Transverse colon (tissue), 4 donors: ENCODE measurements around the gene KIF26A. TPM values are rescaled to one million over a fixed set of nuclear protein-coding genes. Genes with fewer than 3 reads are reported as not detected.

Experiments
- DNase-seq: peaks from one replicate; pipeline ENCODE4 v3.0.0-alpha.2; 2019
- H3K27ac ChIP-seq, 4 donors: fragments of 200-600 bp; sonication (generic); 2 replicates each; pipeline ENCODE4 v1.5.1; 2016 to 2018; ENCODE audit warnings: inconsistent platforms in 4 of 4
- H3K27me3 ChIP-seq: fragments of 200-600 bp; sonication (generic); 2 replicates; pipeline ENCODE4 v1.5.1; 2017; ENCODE audit warnings: inconsistent platforms
- H3K36me3 ChIP-seq, 4 donors: fragments of 200-600 bp; sonication (generic); 2 replicates each; pipeline ENCODE4 v1.5.1; 2017 to 2019; ENCODE audit warnings: inconsistent platforms in 4 of 4
- H3K4me1 ChIP-seq, 4 donors: fragments of 200-600 bp; sonication (generic); 2 replicates each; pipeline ENCODE4 v1.5.1; 2017 to 2020; ENCODE audit warnings: inconsistent platforms in 4 of 4
- H3K4me3 ChIP-seq, 4 donors: fragments of 200-600 bp; sonication (generic); 1 replicate in 1 of 4; 2 replicates in 3 of 4; pipeline versions ENCODE4 v1.5.1 to v1.6.1; 2017 to 2019; ENCODE audit warnings: inconsistent platforms in 4 of 4
- H3K9me3 ChIP-seq, 2 donors: fragments of 200-600 bp; sonication (generic); 2 replicates each; pipeline ENCODE4 v1.5.1; 2017 to 2019; ENCODE audit warnings: inconsistent platforms in 2 of 2
- CTCF ChIP-seq, 5 experiments: fragments of 200-600 bp in 3 of 5; fragments of 450-650 bp in 2 of 5; sonication (generic) in 3 of 5; IDR thresholded peaks; 1 replicate in 2 of 5; 2 replicates in 3 of 5; pipeline ENCODE4 v1.5.1; 2016 to 2017; ENCODE audit warnings: antibody characterized with exemption in 5 of 5, inconsistent platforms in 3 of 5, mild to moderate bottlenecking in 2 of 5, moderate library complexity in 1 of 5
- EP300 ChIP-seq: sonication (generic); formaldehyde crosslinking; IDR thresholded peaks from one replicate; pipeline ENCODE4 v1.6.1; 2017; ENCODE audit warnings: antibody characterized with exemption, low read depth
- POLR2A ChIP-seq: fragments of 450-650 bp; IDR thresholded peaks from one replicate; pipeline ENCODE4 v1.6.1; 2016; ENCODE audit warnings: antibody characterized with exemption, mild to moderate bottlenecking, moderate library complexity
- POLR2AphosphoS5 ChIP-seq, 3 donors: sonication (generic); formaldehyde crosslinking; IDR thresholded peaks; one replicate each; pipeline ENCODE4 v1.6.1; 2016; ENCODE audit warnings: antibody characterized with exemption in 3 of 3
- WGBS, 2 donors: methylation state at CpG; one replicate each; pipeline ENCODE4 v1.1.5; 2018; ENCODE audit warnings: low coverage in 1 of 2; 5-methylcytosine and 5-hydroxymethylcytosine counted together
- in situ Hi-C, 4 donors: fragments of 200-750 bp; cut with MboI; loops; one replicate each; pipeline versions ENCODE4 v1.15.0 to v1.15.1; 2017; ENCODE audit warnings: low sequenced_read_pairs in 3 of 4, low pct_ligation_motif_present in 1 of 4, low pct_unique_long_range_greater_than_20kb in 1 of 4
- intact Hi-C: fragments of 100-400 bp; cut with DNase I; formaldehyde crosslinking; loops from one replicate; pipeline ENCODE4 v1.15.1; 2023; ENCODE audit warnings: low total_unique reads
- total RNA-seq, 4 donors: library from RNA; depleted of rRNA; stranded (reverse); fragments of >200 nt; gene quantifications; one replicate each; pipeline ENCODE4 v1.1.0, GENCODE V29; 2016

The KIF26A gene
- total RNA-seq, 4 donors from 2014 or later = 2.2 to 7.8 (median 4.4) TPM

- intact Hi-C loops (loop anchor here (10.0 kb wide), 1 partner anchor 194 kb away; no protein-coding TSS in a partner anchor), in situ Hi-C loops (no loop called here)
- H3K4me1 ChIP-seq = peaks cover 0 to 5% (median 2%) of the 10 kb centered on the region in 4 donors
- no peak overlapping the region for H3K4me3 ChIP-seq
- WGBS, 2 donors = 74% methylated on average over 11 of the region's 19 CpGs; no CpG with 5 or more reads in 1 of the 2 donors
- DNase-seq = no peak
- H3K27ac ChIP-seq = no peak overlapping the region
- no peaks in the 10 kb centered on the region for H3K36me3 ChIP-seq
- no peaks in the 10 kb centered on the region for H3K27me3 ChIP-seq
- no peaks in the 10 kb centered on the region for H3K9me3 ChIP-seq
- no peak for TF ChIP-seq POLR2A
- no peak for TF ChIP-seq POLR2AphosphoS5 (IDR thresholded peaks at IDR 0.05)
- TF ChIP-seq CTCF (IDR thresholded peaks at IDR 0.05) = no peak
- no peak for TF ChIP-seq EP300
Observed at GRCh38 chr14:104150136-104151025, 12.0 kb downstream of the KIF26A start.

- no peak overlapping the region for H3K27ac ChIP-seq
Observed at GRCh38 chr14:104151026-104151381, 12.6 kb downstream of the KIF26A start.

GRCh38 chr14:104151566-104152245 is 13.3 kb downstream of the KIF26A start:
- Histone ChIP-seq H3K36me3 (no peaks in the 10 kb centered on the region), H3K4me1 (peaks cover 0 to 5% (median 2%) of the 10 kb centered on the region in 4 donors), H3K4me3 (no peak overlapping the region), H3K27ac (no peak overlapping the region), H3K27me3 (no peaks in the 10 kb centered on the region), H3K9me3 (no peaks in the 10 kb centered on the region)
- WGBS, 2 donors = 93% methylated on average over 28 of the region's 34 CpGs; no CpG with 5 or more reads in 1 of the 2 donors
- in situ Hi-C loops (no loop called here), intact Hi-C loops (loop anchor here (10.0 kb wide), 1 partner anchor 193 kb away; no protein-coding TSS in a partner anchor)
- no peak for DNase-seq
- TF ChIP-seq POLR2A = no peak
- no peak for TF ChIP-seq CTCF (IDR thresholded peaks at IDR 0.05)
- no peak for TF ChIP-seq EP300
- no peak for TF ChIP-seq POLR2AphosphoS5 (IDR thresholded peaks at IDR 0.05)

More at GRCh38 chr14:104151026-104151381, 12.6 kb downstream of the KIF26A start:
- TF ChIP-seq EP300 (no peak), CTCF (IDR thresholded peaks at IDR 0.05) (no peak), POLR2A (no peak), POLR2AphosphoS5 (IDR thresholded peaks at IDR 0.05) (no peak)
- no peak overlapping the region for H3K4me3 ChIP-seq
- no peaks in the 10 kb centered on the region for H3K9me3 ChIP-seq
- DNase-seq = no peak
- intact Hi-C loops (loop anchor here (10.0 kb wide), 1 partner anchor 194 kb away; no protein-coding TSS in a partner anchor), in situ Hi-C loops (no loop called here)
- 79 to 88% methylated on average over 3 to 5 of the region's 5 CpGs for WGBS, 2 donors
- no peaks in the 10 kb centered on the region for H3K27me3 ChIP-seq
- H3K36me3 ChIP-seq = no peaks in the 10 kb centered on the region
- H3K4me1 ChIP-seq = peaks cover 0 to 5% (median 2%) of the 10 kb centered on the region in 4 donors

GRCh38 chr14:104152246-104152575 is 13.8 kb downstream of the KIF26A start:
- peaks cover 0 to 5% (median 2%) of the 10 kb centered on the region in 4 donors for H3K4me1 ChIP-seq
- H3K27ac ChIP-seq = no peak overlapping the region
- H3K36me3 ChIP-seq = no peaks in the 10 kb centered on the region
- H3K9me3 ChIP-seq = no peaks in the 10 kb centered on the region
- H3K27me3 ChIP-seq = no peaks in the 10 kb centered on the region
- intact Hi-C loops = loop anchor here (10.0 kb wide), 1 partner anchor 193 kb away; no protein-coding TSS in a partner anchor
- in situ Hi-C loops = no loop called here
- no peak for DNase-seq
- TF ChIP-seq CTCF (IDR thresholded peaks at IDR 0.05) (no peak), EP300 (no peak), POLR2A (no peak), POLR2AphosphoS5 (IDR thresholded peaks at IDR 0.05) (no peak)
- WGBS, 2 donors = 83% methylated on average over 14 of the region's 14 CpGs; no CpG with 5 or more reads in 1 of the 2 donors
- H3K4me3 ChIP-seq = no peak overlapping the region
